ENCODE results near the gene RTKN2. TPM values are rescaled to one million over a fixed set of nuclear protein-coding genes. Genes with fewer than 3 reads are reported as not detected.

RTKN2 gene
- total and polyA plus RNA-seq, 10 of the 15 experiments (the other 5 are each of a cell fraction or from before 2014, with no cell fraction given), result 0.10 TPM; not detected in 9

- Histone ChIP-seq H2AFZ (ENCODE audit: control insufficient read depth, low read depth, low read length) (no peak overlapping the region), H3K36me3 (ENCODE audit: control insufficient read depth in 2 of 2, insufficient read depth in 2 of 2, low read length in 1 of 2) (no peaks in the 10 kb centered on the region), H3K9ac (ENCODE audit: control insufficient read depth, insufficient read depth, low read length) (no peak overlapping the region), H3K79me2 (ENCODE audit: control insufficient read depth, insufficient read depth, low read length) (no peaks in the 10 kb centered on the region), H3K27ac (ENCODE audit: control insufficient read depth, insufficient read depth) (no peak overlapping the region), H3K27me3 (replicated peaks in 1 of 2; ENCODE audit: control insufficient read depth in 2 of 2, insufficient read depth in 2 of 2, low read length in 1 of 2) (no peaks in the 10 kb centered on the region), H3K4me2 (ENCODE audit: control insufficient read depth, insufficient read depth) (no peak overlapping the region), H3K9me3 (replicated peaks; ENCODE audit: control insufficient read depth, insufficient read depth, low read length) (no peaks in the 10 kb centered on the region; the same call in 2 of the 3 replicates), H4K20me1 (ENCODE audit: control insufficient read depth, insufficient read depth) (no peaks in the 10 kb centered on the region), H3K4me1 (ENCODE audit: control insufficient read depth, insufficient read depth, low read length) (peaks cover 11% of the 10 kb centered on the region; the same call in 1 of the 2 replicates), H3K4me3 (no peak overlapping the region)
- in situ Hi-C loops (cut with MboI) (no loop called here), intact Hi-C loops (cut with micrococcal nuclease; ENCODE audit: unreplicated experiment) (no loop called here)
- POLR2A ChIA-PET, result no interaction called here
- FAIRE-seq (no peak), DNase-seq (ENCODE audit: low read depth, low spot score) (no peak), ATAC-seq (no peak)
- RAD21 ChIA-PET (ENCODE audit: unreplicated experiment), result no interaction called here
- CTCF ChIA-PET, result no interaction called here
- 94% methylated on average over 4 of the region's 4 CpGs for WGBS (ENCODE audit: insufficient coverage, insufficient replicate concordance, low lambda C conversion rate, missing lambda C conversion rate)
- SMC1A ChIA-PET (ENCODE audit: uncharacterized antibody, unreplicated experiment), result interaction anchor here (0.7 to 1.8 kb wide), 2 partner anchors 16 to 87 kb away, joined by 3 to 5 read pairs; no protein-coding TSS in a partner anchor
- BruUV-seq (replicated peaks), result no TSS peak
- no peak for TF ChIP-seq IRF4 (IDR thresholded peaks at IDR 0.05; ENCODE audit: low read depth, low read length)
- TF ChIP-seq IKZF2 (IDR thresholded peaks at IDR 0.05), result no peak
- no peak for TF ChIP-seq JUND (IDR thresholded peaks at IDR 0.05; ENCODE audit: low read depth, low read length)
- no peak for TF ChIP-seq RAD51 (IDR thresholded peaks at IDR 0.05)
- no peak for TF ChIP-seq BMI1 (IDR thresholded peaks at IDR 0.05; ENCODE audit: borderline replicate concordance)
- TF ChIP-seq CBX5 (IDR thresholded peaks at IDR 0.05; ENCODE audit: low read depth), result no peak
- no peak for TF ChIP-seq MEF2A (IDR thresholded peaks at IDR 0.05; ENCODE audit: insufficient read depth, low read depth, low read length)
- no peak for TF ChIP-seq E4F1 (IDR thresholded peaks at IDR 0.05; ENCODE audit: borderline replicate concordance, partially characterized antibody)
- TF ChIP-seq BCLAF1 (IDR thresholded peaks at IDR 0.05), result no peak
- no peak for TF ChIP-seq ZBTB4 (CRISPR knock-in tag; IDR thresholded peaks at IDR 0.05)
Measured at GRCh38 chr10:62162261-62162981, 106.2 kb downstream of the RTKN2 start.
